ENCODE data around the gene SFXN4. TPM values are rescaled to one million over a fixed set of nuclear protein-coding genes. Genes with fewer than 3 reads are reported as not detected.
"Not testable (repeated sequence)": the region's sequence is repeated elsewhere in the genome, so short reads cannot be mapped to it uniquely, and the experiment has no call there.

Gene SFXN4
- total RNA-seq, 6 experiments from 2014 or later, result 16.0 to 152 (median 23.8) TPM

DNA sequence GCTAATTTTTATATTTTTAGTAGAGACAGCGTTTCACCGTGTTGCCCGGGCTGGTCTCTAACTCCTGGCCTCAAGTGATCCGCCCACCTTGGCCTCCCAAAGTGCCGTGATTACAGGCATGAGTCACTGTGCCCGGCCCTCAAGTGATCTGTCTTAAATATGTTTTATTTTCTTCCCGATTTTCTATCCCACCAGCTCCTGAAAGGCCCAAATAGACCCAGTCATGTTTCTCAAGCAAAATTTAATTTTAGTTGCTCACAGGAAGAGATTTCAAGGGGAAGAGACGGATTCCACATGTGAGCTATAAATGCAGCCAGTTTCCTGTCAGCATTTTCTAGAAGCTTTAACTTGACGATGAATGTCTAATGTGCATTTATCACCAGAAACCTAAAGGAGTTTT is 49.6 kb downstream of the SFXN4 start:
- no peak overlapping the region for H3K4me3 ChIP-seq
- ATAC-seq (no peak), DNase-seq (no peak)
- H3K4me1 ChIP-seq, result peaks cover 0 to 52% (median 13%) of the 10 kb centered on the region in 4 donors
- no peaks in the 10 kb centered on the region for H3K9me3 ChIP-seq
- peak overlapping the region in 2 of 3 donors; percentile 41 to 54 for H3K27ac ChIP-seq
- H3K27me3 ChIP-seq, result no peaks in the 10 kb centered on the region
- 68% methylated on average over 8 of the region's 9 CpGs for WGBS (ENCODE audit: insufficient coverage, low coverage, low lambda C conversion rate, missing lambda C conversion rate)
- TF ChIP-seq POLR2A (IDR thresholded peaks at IDR 0.05), result no peak
- TF ChIP-seq, protein P1, sequence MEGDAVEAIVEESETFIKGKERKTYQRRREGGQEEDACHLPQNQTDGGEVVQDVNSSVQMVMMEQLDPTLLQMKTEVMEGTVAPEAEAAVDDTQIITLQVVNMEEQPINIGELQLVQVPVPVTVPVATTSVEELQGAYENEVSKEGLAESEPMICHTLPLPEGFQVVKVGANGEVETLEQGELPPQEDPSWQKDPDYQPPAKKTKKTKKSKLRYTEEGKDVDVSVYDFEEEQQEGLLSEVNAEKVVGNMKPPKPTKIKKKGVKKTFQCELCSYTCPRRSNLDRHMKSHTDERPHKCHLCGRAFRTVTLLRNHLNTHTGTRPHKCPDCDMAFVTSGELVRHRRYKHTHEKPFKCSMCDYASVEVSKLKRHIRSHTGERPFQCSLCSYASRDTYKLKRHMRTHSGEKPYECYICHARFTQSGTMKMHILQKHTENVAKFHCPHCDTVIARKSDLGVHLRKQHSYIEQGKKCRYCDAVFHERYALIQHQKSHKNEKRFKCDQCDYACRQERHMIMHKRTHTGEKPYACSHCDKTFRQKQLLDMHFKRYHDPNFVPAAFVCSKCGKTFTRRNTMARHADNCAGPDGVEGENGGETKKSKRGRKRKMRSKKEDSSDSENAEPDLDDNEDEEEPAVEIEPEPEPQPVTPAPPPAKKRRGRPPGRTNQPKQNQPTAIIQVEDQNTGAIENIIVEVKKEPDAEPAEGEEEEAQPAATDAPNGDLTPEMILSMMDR (IDR thresholded peaks at IDR 0.05), result no peak
- intact Hi-C loops (cut with DNase I), result no loop called here
- peaks cover 0 to 30% (median 3%) of the 10 kb centered on the region in 4 donors for H3K36me3 ChIP-seq

DNA sequence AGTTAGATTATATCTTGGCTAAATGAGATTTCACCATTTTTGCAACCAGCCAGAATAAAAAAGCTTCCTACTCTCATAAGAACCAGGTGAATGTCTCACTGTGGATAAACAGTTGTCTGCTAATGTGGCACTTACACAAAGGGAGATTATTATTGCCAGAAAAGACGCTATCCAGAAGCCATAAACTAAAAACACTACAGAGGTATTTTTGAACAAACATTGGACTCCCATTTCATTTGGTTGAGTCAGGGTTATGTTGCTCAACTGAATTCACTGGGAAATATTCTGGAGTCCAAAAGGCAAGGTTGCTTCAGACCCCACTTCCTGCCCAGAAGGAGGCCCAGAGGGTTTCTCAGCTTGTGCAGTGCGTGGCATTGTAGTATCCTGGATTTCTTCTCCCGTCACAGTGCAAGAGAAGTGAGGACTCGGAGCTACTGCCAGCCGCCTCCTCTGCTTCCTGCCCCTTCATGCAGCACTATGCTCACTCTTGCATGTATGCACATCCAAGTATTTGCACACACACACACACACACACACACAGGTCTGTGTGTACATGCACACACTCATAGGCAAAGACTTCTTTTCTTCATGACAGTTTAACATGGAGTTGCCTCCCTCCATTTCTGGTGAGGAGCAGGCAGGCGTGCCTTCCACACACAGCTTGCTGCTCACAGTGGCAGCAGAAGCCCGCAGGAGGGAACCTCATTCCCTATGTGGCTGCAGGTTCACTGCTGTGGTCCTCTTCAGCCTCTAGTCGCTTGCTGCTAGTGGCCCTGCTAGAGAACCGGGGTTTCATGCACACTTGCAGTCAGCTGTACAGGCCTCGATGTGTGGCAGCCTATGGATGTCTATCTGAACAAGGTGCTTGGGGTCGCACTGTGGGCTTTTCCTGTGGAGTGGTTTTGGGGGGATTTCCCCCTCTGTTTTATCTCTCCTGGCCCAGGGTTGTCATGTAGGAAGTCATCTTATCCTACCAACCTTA is 51.5 kb downstream of the SFXN4 start:
- Histone ChIP-seq H3K27ac (peak overlapping the region; percentile 49 to 78 (median 61)), H3K4me3 (no peak overlapping the region), H3K4me1 (peaks cover 0 to 38% (median 8%) of the 10 kb centered on the region in 4 donors), H3K9me3 (no peaks in the 10 kb centered on the region), H3K27me3 (no peaks in the 10 kb centered on the region), H3K36me3 (peaks cover 0 to 39% (median 6%) of the 10 kb centered on the region in 4 donors)
- intact Hi-C loops (cut with DNase I), result no loop called here
- DNase-seq, result peak; percentile 40 to 65 (median 56)
- TF ChIP-seq, protein P1 (IDR thresholded peaks at IDR 0.05), result no peak
- no peak for TF ChIP-seq POLR2A (IDR thresholded peaks at IDR 0.05)
- peak; percentile 85 to 94 (median 88) for ATAC-seq
- 22% methylated on average over 5 of the region's 11 CpGs for WGBS (ENCODE audit: insufficient coverage, low coverage, low lambda C conversion rate, missing lambda C conversion rate)

DNA sequence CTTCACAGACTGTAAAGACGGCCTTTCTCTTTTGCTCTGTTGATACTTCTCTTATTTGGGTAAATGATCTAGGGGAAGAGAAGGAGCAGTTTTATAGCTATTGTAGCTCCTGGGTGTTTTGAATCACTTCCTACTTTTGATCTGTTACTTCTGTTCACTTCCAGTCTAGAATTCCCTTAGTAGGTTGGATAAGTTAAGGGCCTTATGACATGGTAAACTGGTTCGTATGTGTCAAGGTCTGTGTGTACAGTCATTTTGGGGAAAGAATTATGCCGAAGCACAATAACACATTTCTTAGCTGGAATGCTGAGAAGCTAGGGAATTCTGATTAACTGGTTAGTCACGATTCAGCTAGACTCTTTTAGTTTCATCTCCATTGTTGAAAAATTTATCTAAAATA is 53.5 kb downstream of the SFXN4 start:
- WGBS (ENCODE audit: insufficient coverage, low coverage, low lambda C conversion rate, missing lambda C conversion rate), result 82% methylated on average over 3 of the region's 4 CpGs
- Histone ChIP-seq H3K27ac (no peak overlapping the region), H3K36me3 (peaks cover 2 to 42% (median 7%) of the 10 kb centered on the region in 4 donors), H3K4me3 (no peak overlapping the region), H3K27me3 (no peaks in the 10 kb centered on the region), H3K9me3 (no peaks in the 10 kb centered on the region), H3K4me1 (peaks cover 0 to 36% (median 7%) of the 10 kb centered on the region in 4 donors)
- intact Hi-C loops (cut with DNase I), result no loop called here
- DNase-seq (no peak), ATAC-seq (no peak)
- TF ChIP-seq, protein P1 (IDR thresholded peaks at IDR 0.05), result no peak
- TF ChIP-seq POLR2A (IDR thresholded peaks at IDR 0.05), result no peak

DNA sequence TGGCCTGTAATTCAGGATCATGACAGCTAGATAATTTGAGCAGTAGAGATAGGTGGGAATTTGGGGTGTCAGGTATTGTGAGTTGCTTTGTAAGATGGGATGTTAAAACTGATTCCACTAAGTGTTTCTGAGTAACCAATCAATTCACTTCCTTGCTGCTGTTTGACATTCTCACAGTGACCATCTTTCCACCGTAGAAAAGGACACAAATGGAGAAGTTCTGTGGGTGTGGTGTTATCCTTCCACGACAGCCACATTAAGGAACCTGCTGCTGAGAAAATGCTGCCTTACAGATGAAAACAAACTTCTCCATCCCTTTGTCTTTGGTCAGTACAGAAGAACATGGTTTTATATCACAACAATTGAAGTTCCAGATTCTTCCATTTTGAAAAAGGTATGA is 57.7 kb downstream of the SFXN4 start:
- H3K27me3 ChIP-seq; H3K4me3 ChIP-seq; H3K27ac ChIP-seq; intact Hi-C loops (cut with DNase I); DNase-seq; H3K9me3 ChIP-seq; ATAC-seq: not testable (repeated sequence)
- Histone ChIP-seq H3K36me3 (peaks cover 2 to 39% (median 7%) of the 10 kb centered on the region in 4 donors), H3K4me1 (peaks cover 0 to 11% (median 0%) of the 10 kb centered on the region in 4 donors)
- WGBS (ENCODE audit: insufficient coverage, low coverage, low lambda C conversion rate, missing lambda C conversion rate), result 67% methylated on average over 2 of the region's 2 CpGs

DNA sequence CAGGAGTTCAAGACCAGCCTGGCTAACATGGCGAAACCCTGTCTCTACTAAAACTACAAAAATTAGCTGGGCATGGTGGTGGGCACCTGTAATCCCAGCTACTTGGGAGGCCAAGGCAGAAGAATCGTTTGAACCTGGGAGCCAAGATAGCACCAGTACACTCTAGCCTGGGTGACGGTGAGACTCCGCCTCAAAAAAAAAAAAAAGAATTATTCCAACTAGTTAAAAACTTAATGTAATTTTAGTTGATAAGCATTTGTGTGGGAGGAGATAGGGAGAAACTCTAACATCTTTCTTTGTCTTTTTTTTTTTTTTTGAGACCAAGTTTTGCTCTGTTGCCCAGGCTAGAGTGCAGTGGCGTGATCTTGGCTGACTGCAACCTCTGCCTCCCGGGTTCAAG is 58.4 kb downstream of the SFXN4 start:
- ATAC-seq; H3K27me3 ChIP-seq; H3K4me3 ChIP-seq; H3K27ac ChIP-seq; H3K9me3 ChIP-seq; DNase-seq; intact Hi-C loops (cut with DNase I): not testable (repeated sequence)
- H3K4me1 ChIP-seq, result peaks cover 0 to 11% (median 0%) of the 10 kb centered on the region in 4 donors
- peaks cover 2 to 34% (median 7%) of the 10 kb centered on the region in 4 donors for H3K36me3 ChIP-seq
- WGBS (ENCODE audit: insufficient coverage, low coverage, low lambda C conversion rate, missing lambda C conversion rate), result 95% methylated on average over 5 of the region's 6 CpGs

DNA sequence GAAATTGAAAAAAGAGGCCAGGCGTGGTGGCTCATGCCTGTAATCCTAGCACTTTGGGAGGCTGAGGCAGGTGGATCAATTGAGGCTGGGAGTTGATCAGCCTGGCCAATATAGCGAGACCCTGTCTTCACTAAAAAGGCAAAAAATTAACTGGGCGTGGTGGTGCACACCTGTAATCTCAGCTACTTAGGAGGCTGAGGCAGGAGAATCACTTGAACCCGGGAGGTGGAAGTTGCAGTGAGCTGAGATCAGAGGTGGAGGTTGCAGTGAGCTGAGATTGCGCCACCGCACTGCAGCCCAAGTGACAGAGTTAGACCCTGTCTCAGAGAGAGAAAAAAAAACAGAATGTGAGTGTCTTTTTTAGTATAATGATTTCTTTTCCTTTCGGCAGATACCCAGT is 59.6 kb downstream of the SFXN4 start:
- intact Hi-C loops (cut with DNase I); H3K27ac ChIP-seq; ATAC-seq; H3K4me3 ChIP-seq; DNase-seq; H3K27me3 ChIP-seq; H3K9me3 ChIP-seq: not testable (repeated sequence)
- Histone ChIP-seq H3K4me1 (peaks cover 0 to 11% (median 0%) of the 10 kb centered on the region in 4 donors), H3K36me3 (peaks cover 2 to 24% (median 4%) of the 10 kb centered on the region in 4 donors)
- 87% methylated on average over 3 of the region's 7 CpGs for WGBS (ENCODE audit: insufficient coverage, low coverage, low lambda C conversion rate, missing lambda C conversion rate)

Measured in right lobe of liver (tissue), 6 donors.